T-helper 2 cell treated with Interferon-gamma antibody and Interleukin-4, amounts not matched to agents 5 μg/mL and 100 μg/mL, for 36 hours (primary cell): ENCODE results near the gene CCSAP.
"Not testable (repeated sequence)": the region's sequence is repeated elsewhere in the genome, so short reads cannot be mapped to it uniquely, and the experiment has no call there.

Experiments used
- DNase-seq: peaks from one replicate; pipeline ENCODE4 v3.0.0; 2021; ENCODE audit warnings: low spot score
- H3K27ac Mint-ChIP-seq: one replicate; pipeline ENCODE4 v1.8.0; 2021; ENCODE audit warnings: mild to moderate bottlenecking, mixed read lengths
- H3K27me3 Mint-ChIP-seq: one replicate; pipeline ENCODE4 v1.8.0; 2021; ENCODE audit warnings: low read depth, mixed read lengths
- H3K36me3 Mint-ChIP-seq: one replicate; pipeline ENCODE4 v1.8.0; 2021; ENCODE audit warnings: low read depth, mixed read lengths
- H3K4me1 Mint-ChIP-seq: one replicate; pipeline ENCODE4 v1.8.0; 2021; ENCODE audit warnings: low read depth, mixed read lengths
- H3K4me3 Mint-ChIP-seq: one replicate; pipeline ENCODE4 v1.8.0; 2022; ENCODE audit warnings: mild to moderate bottlenecking, moderate library complexity, mixed read lengths
- H3K9me3 Mint-ChIP-seq: one replicate; pipeline ENCODE4 v1.8.0; 2021; ENCODE audit warnings: mixed read lengths

CCSAP gene

GRCh38 chr1:229342656-229343569 is at the start of gene CCSAP:
Gene CCSAP, minus strand, starts transcription at chr1:229343047. Its CDS starts 582 bp downstream, at chr1:229342465.
- peak within 1 kb of the TSS; percentile 96 for H3K4me3 Mint-ChIP-seq
- H3K9me3 Mint-ChIP-seq: peaks cover 8% of the 10 kb centered on the region
- peaks cover 19% of the 10 kb centered on the region for H3K36me3 Mint-ChIP-seq
- DNase-seq: peak; percentile 61
- H3K27ac Mint-ChIP-seq: peak within 1 kb of the TSS; percentile 88
- H3K27me3 Mint-ChIP-seq: peaks cover 20% of the 10 kb centered on the region
- peaks cover 38% of the 10 kb centered on the region for H3K4me1 Mint-ChIP-seq

GRCh38 chr1:229390130-229390529 is 47.3 kb upstream of the CCSAP start:
- H3K27ac Mint-ChIP-seq: no peak overlapping the region
- H3K36me3 Mint-ChIP-seq: no peaks in the 10 kb centered on the region
- DNase-seq: no peak
- no peak overlapping the region for H3K4me3 Mint-ChIP-seq
- H3K4me1 Mint-ChIP-seq: no peaks in the 10 kb centered on the region
- peaks cover 15% of the 10 kb centered on the region for H3K27me3 Mint-ChIP-seq
- no peaks in the 10 kb centered on the region for H3K9me3 Mint-ChIP-seq

DNA sequence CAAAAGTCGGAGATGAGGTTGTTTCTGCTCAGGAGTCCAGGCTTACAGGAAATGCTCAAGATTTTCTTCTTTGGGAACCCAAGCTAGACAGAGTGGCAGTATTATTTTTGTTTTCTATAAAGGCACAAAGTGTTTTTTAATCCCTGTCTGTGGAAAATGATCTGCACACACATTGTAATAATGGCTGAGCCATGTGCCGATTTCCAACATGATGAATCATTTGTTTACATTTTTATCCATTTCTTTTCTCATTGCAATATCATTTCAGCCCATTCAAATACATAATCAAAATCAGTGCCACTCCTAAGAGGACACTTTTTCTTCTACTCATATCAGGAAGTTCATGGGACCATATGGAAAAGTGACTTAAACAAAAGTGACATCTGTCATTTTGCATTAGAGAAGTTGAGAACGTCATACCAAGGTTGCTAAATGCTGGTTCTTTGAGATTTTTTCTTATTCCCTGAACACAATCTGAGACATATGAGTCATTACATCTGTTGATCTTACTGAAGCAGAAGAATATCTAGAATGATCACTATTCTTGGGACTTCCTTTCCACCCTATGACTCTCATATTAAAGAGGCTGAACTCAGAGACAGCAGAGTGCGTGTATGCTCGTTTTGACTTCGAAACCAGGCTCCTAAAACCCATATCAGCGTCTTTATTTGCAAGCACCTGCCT is 46.2 kb upstream of the CCSAP start:
- DNase-seq: no peak
- Mint-ChIP-seq H3K9me3 (no peaks in the 10 kb centered on the region), H3K27ac (no peak overlapping the region), H3K27me3 (peaks cover 16% of the 10 kb centered on the region), H3K4me1 (no peaks in the 10 kb centered on the region), H3K36me3 (no peaks in the 10 kb centered on the region), H3K4me3 (no peak overlapping the region)

DNA sequence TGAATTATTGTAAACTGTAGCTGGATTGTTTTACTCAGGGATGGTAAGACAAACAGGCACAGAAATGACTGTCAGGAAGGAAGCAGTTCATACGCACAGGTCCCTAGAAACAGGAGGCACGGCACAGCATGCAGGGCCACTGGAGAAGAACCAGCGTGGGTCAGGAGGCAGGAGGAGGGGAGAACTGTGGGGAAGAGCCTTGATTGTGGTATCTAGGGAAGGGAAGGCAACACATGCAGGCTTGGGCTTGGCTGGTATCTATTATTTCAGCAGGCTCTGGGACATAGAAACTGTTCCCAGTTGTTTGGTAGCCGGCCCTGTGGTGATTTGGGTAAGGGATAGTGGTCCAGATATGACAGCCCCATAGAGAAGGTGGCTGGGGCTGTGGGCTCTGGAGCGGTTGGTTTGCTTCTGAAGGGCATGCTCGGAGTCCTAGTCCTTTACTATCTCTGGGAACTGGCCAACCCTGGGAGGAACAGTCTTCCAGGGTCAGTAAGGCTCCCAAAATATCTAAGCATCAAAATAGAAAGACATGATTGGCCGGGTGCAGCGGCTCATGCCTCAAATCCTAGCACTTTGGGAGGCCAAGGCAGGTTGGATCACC is 43.1 kb upstream of the CCSAP start:
- no peak overlapping the region for H3K4me3 Mint-ChIP-seq
- no peak overlapping the region for H3K27ac Mint-ChIP-seq
- H3K4me1 Mint-ChIP-seq: no peaks in the 10 kb centered on the region
- no peaks in the 10 kb centered on the region for H3K36me3 Mint-ChIP-seq
- H3K27me3 Mint-ChIP-seq: peaks cover 18% of the 10 kb centered on the region
- no peak for DNase-seq
- no peaks in the 10 kb centered on the region for H3K9me3 Mint-ChIP-seq

DNA sequence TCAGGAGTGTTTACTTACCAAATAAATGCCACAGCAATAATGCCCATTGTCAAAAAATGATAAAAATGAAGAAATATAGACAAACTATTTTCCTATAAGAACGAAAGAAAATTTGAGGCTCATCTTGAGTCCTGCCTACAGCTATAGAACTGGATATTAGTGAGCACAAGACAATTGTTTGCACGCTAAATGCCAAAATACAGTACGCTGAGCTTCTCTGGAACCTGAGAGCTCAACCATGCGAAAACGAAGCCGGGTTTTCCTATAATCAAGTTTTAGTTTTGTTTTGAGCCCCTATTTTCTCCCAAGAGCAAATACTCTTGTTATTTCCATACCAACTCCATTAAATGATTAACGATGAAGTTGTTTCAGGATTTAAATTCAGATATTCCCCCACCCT is 42.0 kb upstream of the CCSAP start:
- Mint-ChIP-seq H3K4me3 (no peak overlapping the region), H3K9me3 (no peaks in the 10 kb centered on the region), H3K36me3 (no peaks in the 10 kb centered on the region), H3K27me3 (peaks cover 24% of the 10 kb centered on the region), H3K27ac (no peak overlapping the region), H3K4me1 (no peaks in the 10 kb centered on the region)
- DNase-seq: no peak

GRCh38 chr1:229383961-229384360 is 41.1 kb upstream of the CCSAP start:
- no peaks in the 10 kb centered on the region for H3K9me3 Mint-ChIP-seq
- H3K27me3 Mint-ChIP-seq: peaks cover 25% of the 10 kb centered on the region
- no peak overlapping the region for H3K27ac Mint-ChIP-seq
- no peak for DNase-seq
- H3K4me1 Mint-ChIP-seq: no peaks in the 10 kb centered on the region
- no peak overlapping the region for H3K4me3 Mint-ChIP-seq
- no peaks in the 10 kb centered on the region for H3K36me3 Mint-ChIP-seq

DNA sequence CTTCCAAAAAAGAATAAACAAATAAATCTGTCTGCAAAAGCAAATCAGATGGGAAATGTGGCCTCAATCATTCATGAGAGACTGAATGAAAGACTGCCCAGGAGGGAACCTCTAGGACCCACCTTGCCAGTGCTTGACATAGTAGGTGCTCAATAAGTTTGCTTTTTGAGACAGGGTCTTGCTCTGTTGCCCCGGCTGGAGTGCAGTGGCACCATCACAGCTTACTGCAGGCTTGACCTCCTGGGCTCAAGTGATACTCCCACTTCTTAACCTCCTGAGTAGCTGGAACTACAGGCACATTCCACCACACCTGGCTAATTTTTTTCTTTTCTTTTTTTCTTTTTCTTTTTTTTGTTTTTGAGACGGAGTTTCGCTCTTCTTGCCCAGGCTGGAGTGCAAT is 40.3 kb upstream of the CCSAP start:
- Mint-ChIP-seq H3K9me3 (no peaks in the 10 kb centered on the region), H3K36me3 (no peaks in the 10 kb centered on the region), H3K27me3 (peaks cover 24% of the 10 kb centered on the region), H3K27ac (no peak overlapping the region), H3K4me3 (no peak overlapping the region), H3K4me1 (no peaks in the 10 kb centered on the region)
- no peak for DNase-seq

DNA sequence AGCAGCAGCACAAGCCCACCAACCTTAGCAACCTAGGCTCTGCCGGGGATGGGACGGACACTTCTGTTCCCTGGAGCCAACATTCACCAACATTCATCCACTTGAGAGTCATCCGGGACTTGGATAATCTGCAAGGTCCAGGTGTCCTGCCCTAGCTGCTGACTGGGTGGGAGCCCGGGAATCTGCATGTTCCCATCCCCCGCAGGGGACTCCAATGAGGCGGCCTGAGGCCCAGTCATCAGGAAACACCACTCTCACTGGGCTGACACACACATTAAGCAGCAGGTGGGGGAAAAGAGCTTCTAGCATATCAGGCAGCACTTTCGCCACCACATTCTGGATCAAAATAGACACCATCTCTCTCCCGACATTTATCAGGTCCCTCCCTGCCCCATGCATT is 38.4 kb upstream of the CCSAP start:
- no peaks in the 10 kb centered on the region for H3K4me1 Mint-ChIP-seq
- no peak overlapping the region for H3K4me3 Mint-ChIP-seq
- peaks cover 21% of the 10 kb centered on the region for H3K27me3 Mint-ChIP-seq
- H3K36me3 Mint-ChIP-seq: no peaks in the 10 kb centered on the region
- no peak overlapping the region for H3K27ac Mint-ChIP-seq
- H3K9me3 Mint-ChIP-seq: no peaks in the 10 kb centered on the region
- no peak for DNase-seq

GRCh38 chr1:229380536-229381160 is 37.8 kb upstream of the CCSAP start:
- H3K4me1 Mint-ChIP-seq: no peaks in the 10 kb centered on the region
- no peak overlapping the region for H3K4me3 Mint-ChIP-seq

DNA sequence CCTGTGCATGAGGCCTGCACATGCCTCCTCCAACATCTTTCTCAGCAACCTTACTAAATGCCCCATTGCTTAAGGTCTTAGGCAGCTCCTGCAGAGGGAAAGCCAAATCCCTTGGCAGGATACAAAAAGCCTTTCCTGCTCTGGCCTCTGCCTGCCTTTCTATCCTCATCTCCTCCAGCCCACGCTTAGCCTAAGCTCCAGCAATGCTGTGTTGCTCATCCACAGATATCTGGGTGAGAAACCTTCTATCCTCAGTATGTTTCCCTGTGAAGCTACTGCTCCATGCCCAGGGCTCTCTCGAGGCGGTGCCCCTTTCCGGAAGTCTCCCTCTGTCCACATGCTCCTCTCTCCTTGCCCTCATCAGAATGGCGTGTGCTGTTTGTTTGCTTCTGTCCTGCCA is 37.0 kb upstream of the CCSAP start:
- Mint-ChIP-seq H3K27ac (no peak overlapping the region), H3K9me3 (no peaks in the 10 kb centered on the region), H3K27me3 (peaks cover 19% of the 10 kb centered on the region), H3K36me3 (no peaks in the 10 kb centered on the region), H3K4me3 (no peak overlapping the region), H3K4me1 (no peaks in the 10 kb centered on the region)
- no peak for DNase-seq

More at GRCh38 chr1:229380536-229381160, 37.8 kb upstream of the CCSAP start:
- Mint-ChIP-seq H3K27me3 (peaks cover 21% of the 10 kb centered on the region), H3K9me3 (no peaks in the 10 kb centered on the region), H3K27ac (no peak overlapping the region), H3K36me3 (no peaks in the 10 kb centered on the region)
- no peak for DNase-seq

GRCh38 chr1:229378586-229379367 is 35.9 kb upstream of the CCSAP start:
- no peak overlapping the region for H3K27ac Mint-ChIP-seq
- H3K36me3 Mint-ChIP-seq: no peaks in the 10 kb centered on the region
- H3K9me3 Mint-ChIP-seq: no peaks in the 10 kb centered on the region
- H3K27me3 Mint-ChIP-seq: peaks cover 12% of the 10 kb centered on the region
- H3K4me3 Mint-ChIP-seq: no peak overlapping the region
- no peak for DNase-seq
- no peaks in the 10 kb centered on the region for H3K4me1 Mint-ChIP-seq

DNA sequence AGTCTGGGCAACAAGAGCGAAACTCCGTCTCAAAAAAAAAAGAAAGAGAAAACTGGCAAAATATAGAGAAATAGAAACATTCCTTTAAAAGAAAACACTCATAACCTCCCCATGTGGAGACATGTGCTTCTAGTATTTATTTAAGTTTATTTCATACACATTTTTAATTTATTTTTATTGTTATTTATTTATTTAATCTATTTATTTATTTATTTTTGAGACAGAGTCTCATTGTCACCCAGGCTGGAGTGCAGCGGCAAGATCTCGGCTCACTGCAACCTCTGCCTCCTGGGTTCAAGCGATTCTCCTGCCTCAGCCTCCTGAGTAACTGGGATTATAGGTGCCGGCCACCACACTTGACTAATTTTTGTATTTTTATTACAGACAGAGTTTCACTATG is 35.2 kb upstream of the CCSAP start:
- H3K27me3 Mint-ChIP-seq: peaks cover 10% of the 10 kb centered on the region
- not testable (repeated sequence) for H3K27ac Mint-ChIP-seq, H3K4me3 Mint-ChIP-seq, H3K4me1 Mint-ChIP-seq, H3K36me3 Mint-ChIP-seq, DNase-seq, H3K9me3 Mint-ChIP-seq

- H3K27ac Mint-ChIP-seq: no peak overlapping the region
- H3K4me3 Mint-ChIP-seq: no peak overlapping the region
- no peak for DNase-seq
- H3K36me3 Mint-ChIP-seq: no peaks in the 10 kb centered on the region
- peaks cover 13% of the 10 kb centered on the region for H3K27me3 Mint-ChIP-seq
- H3K9me3 Mint-ChIP-seq: no peaks in the 10 kb centered on the region
- no peaks in the 10 kb centered on the region for H3K4me1 Mint-ChIP-seq
Measured at GRCh38 chr1:229377429-229377828, 34.6 kb upstream of the CCSAP start.
